Measurements from ENCODE around the gene MKKS. TPM values are rescaled to one million over a fixed set of nuclear protein-coding genes. Genes with fewer than 3 reads are reported as not detected.

Gene MKKS
- total RNA-seq, 1 experiment from 2014 or later: 20.9 TPM

DNA sequence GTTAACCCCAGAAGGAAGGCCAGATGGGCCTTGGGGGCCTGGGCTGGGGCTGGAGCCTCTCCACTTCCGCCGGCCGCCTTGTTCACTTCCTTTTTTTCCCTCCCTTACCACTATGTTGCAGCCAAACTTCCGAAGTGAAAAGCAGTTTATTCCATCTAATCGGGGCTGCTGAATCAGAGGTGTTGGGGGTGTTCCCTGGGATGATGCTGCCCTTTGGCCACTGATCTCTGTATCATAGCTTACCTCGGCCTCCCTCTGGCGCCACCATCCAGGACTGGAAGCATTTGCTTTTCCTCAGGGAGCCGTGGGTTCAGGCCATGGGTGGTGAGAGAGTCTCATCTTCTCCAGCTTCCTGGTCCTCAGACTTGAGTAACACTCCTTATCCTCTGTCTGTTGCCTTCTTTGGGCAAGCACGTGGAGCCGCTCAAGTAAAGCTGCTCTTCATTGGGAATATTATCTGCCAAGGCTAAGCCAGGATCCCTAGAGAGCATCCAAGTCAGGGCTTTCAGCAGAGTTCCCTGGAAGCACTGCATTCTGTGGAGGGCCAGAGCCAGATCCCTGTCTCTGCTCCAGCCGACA is 40.7 kb upstream of the MKKS start:
- no peak overlapping the region for H3K4me3 Mint-ChIP-seq
- peaks cover 48% of the 10 kb centered on the region for H3K4me1 Mint-ChIP-seq
- H3K9me3 Mint-ChIP-seq: no peaks in the 10 kb centered on the region
- CTCF ChIA-PET: interaction anchor here (1.1 to 2.7 kb wide), 4 partner anchors 14 to 62 kb away, joined by 3 to 15 read pairs (median 4); partner anchors contain the start of gene MKKS
- POLR2A ChIA-PET: no interaction called here
- TF ChIP-seq HMGXB4 (CRISPR knock-in tag; IDR thresholded peaks at IDR 0.05): no peak
- TF ChIP-seq ATF6 (CRISPR knock-in tag; IDR thresholded peaks at IDR 0.05): no peak
- TF ChIP-seq, protein P1, sequence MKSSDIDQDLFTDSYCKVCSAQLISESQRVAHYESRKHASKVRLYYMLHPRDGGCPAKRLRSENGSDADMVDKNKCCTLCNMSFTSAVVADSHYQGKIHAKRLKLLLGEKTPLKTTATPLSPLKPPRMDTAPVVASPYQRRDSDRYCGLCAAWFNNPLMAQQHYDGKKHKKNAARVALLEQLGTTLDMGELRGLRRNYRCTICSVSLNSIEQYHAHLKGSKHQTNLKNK (CRISPR knock-in tag; IDR thresholded peaks at IDR 0.05): no peak
- no peak for TF ChIP-seq ZNF121 (CRISPR knock-in tag; IDR thresholded peaks at IDR 0.05)
- TF ChIP-seq IRF1 (CRISPR knock-in tag; IDR thresholded peaks at IDR 0.05): no peak
- H3K27me3 Mint-ChIP-seq (ENCODE audit: low read depth): no peaks in the 10 kb centered on the region
- H3K27ac Mint-ChIP-seq: no peak overlapping the region
- H3K36me3 Mint-ChIP-seq: no peaks in the 10 kb centered on the region
- ATAC-seq: peak; percentile 63
- DNase-seq (ENCODE audit: low spot score): no peak

DNA sequence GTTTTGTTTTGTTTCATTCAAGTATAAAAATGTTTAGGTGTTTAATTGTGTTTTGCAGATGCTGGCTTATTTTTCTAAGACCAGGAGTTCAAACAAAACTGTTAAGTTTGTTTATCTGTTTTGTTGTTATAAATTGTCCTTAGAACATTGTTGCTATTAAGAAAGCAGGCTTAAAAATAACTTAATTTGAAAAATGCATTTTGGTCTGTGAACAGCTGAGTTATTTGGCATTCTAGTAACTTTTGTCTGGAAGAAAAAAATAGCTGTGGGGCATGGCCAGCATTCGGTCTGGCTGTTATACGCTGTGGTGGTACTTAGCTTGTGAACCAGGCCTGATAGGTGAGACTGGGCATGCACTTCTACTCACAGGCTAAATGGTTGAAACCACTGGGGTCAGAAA is 38.8 kb upstream of the MKKS start:
- DNase-seq (ENCODE audit: low spot score) (no peak), ATAC-seq (no peak)
- Mint-ChIP-seq H3K27me3 (ENCODE audit: low read depth) (no peaks in the 10 kb centered on the region), H3K9me3 (no peaks in the 10 kb centered on the region), H3K36me3 (no peaks in the 10 kb centered on the region), H3K4me1 (peaks cover 62% of the 10 kb centered on the region), H3K27ac (no peak overlapping the region), H3K4me3 (no peak overlapping the region)
- no peak for TF ChIP-seq SMAD3 (CRISPR knock-in tag; IDR thresholded peaks at IDR 0.05; ENCODE audit: borderline replicate concordance)
- TF ChIP-seq, protein P2, sequence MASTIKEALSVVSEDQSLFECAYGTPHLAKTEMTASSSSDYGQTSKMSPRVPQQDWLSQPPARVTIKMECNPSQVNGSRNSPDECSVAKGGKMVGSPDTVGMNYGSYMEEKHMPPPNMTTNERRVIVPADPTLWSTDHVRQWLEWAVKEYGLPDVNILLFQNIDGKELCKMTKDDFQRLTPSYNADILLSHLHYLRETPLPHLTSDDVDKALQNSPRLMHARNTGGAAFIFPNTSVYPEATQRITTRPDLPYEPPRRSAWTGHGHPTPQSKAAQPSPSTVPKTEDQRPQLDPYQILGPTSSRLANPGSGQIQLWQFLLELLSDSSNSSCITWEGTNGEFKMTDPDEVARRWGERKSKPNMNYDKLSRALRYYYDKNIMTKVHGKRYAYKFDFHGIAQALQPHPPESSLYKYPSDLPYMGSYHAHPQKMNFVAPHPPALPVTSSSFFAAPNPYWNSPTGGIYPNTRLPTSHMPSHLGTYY (CRISPR knock-in tag; IDR thresholded peaks at IDR 0.05): no peak
- TF ChIP-seq, protein P3, sequence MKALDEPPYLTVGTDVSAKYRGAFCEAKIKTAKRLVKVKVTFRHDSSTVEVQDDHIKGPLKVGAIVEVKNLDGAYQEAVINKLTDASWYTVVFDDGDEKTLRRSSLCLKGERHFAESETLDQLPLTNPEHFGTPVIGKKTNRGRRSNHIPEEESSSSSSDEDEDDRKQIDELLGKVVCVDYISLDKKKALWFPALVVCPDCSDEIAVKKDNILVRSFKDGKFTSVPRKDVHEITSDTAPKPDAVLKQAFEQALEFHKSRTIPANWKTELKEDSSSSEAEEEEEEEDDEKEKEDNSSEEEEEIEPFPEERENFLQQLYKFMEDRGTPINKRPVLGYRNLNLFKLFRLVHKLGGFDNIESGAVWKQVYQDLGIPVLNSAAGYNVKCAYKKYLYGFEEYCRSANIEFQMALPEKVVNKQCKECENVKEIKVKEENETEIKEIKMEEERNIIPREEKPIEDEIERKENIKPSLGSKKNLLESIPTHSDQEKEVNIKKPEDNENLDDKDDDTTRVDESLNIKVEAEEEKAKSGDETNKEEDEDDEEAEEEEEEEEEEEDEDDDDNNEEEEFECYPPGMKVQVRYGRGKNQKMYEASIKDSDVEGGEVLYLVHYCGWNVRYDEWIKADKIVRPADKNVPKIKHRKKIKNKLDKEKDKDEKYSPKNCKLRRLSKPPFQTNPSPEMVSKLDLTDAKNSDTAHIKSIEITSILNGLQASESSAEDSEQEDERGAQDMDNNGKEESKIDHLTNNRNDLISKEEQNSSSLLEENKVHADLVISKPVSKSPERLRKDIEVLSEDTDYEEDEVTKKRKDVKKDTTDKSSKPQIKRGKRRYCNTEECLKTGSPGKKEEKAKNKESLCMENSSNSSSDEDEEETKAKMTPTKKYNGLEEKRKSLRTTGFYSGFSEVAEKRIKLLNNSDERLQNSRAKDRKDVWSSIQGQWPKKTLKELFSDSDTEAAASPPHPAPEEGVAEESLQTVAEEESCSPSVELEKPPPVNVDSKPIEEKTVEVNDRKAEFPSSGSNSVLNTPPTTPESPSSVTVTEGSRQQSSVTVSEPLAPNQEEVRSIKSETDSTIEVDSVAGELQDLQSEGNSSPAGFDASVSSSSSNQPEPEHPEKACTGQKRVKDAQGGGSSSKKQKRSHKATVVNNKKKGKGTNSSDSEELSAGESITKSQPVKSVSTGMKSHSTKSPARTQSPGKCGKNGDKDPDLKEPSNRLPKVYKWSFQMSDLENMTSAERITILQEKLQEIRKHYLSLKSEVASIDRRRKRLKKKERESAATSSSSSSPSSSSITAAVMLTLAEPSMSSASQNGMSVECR (CRISPR knock-in tag; IDR thresholded peaks at IDR 0.05; ENCODE audit: borderline replicate concordance): no peak
- no peak for TF ChIP-seq ZNF423 (CRISPR knock-in tag; IDR thresholded peaks at IDR 0.05)
- no peak for TF ChIP-seq NFYB (CRISPR knock-in tag; conservative IDR thresholded peaks at IDR 0.05; ENCODE audit: low read depth)
- POLR2A ChIA-PET: interaction anchor here (0.5 to 1.6 kb wide), 4 partner anchors 27 to 374 kb away, joined by 3 to 5 read pairs (median 3); no protein-coding TSS in a partner anchor
- CTCF ChIA-PET: interaction anchor here (2.7 kb wide), 1 partner anchor 64 kb away, joined by 15 read pairs; no protein-coding TSS in a partner anchor

All from WTC11 (cell line).